Measurements from ENCODE around the gene BRIP1. TPM values are rescaled to one million over a fixed set of nuclear protein-coding genes. Genes with fewer than 3 reads are reported as not detected.

Gene BRIP1
- total and polyA plus RNA-seq, 9 of the 15 experiments (the other 6 are each of a cell fraction or from before 2014, with no cell fraction given): 2.4 to 17.5 (median 11.2) TPM

DNA sequence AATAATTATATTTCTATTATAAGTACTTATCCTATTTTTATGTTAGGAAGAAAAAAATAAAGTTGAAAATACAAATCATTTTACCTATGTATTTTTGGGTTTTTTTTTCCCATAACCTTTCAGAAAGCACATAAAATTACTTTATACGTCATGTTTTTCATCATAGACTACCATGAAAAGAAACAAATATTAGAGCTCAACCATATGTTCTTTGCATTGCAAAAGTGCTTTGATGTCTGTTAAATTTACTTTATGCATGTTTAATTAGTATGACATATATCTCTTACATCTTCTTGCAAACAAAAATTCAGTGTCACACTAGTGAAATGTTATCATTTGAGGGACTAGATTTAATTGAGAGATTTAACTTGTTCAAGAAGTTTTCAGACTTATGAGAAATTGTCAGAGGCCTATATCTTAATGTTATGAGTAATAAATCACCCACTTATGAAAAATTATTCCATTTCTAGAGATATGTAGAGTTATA lies 24.0 kb downstream of the BRIP1 start:
- ChIA-PET POLR2A (interaction anchor here (0.7 to 1.3 kb wide), 3 partner anchors 12 to 203 kb away, joined by 3 to 5 read pairs (median 3); no protein-coding TSS in a partner anchor), CTCF (ENCODE audit: low intra/inter-chr PET ratio) (no interaction called here)
- Histone ChIP-seq H4K20me1 (replicated peaks; ENCODE audit: control insufficient read depth, insufficient read depth, low read length) (no peaks in the 10 kb centered on the region), H3K9me1 (ENCODE audit: control insufficient read depth, insufficient read depth, low read length) (no peaks in the 10 kb centered on the region), H3K9me3 (replicated peaks; ENCODE audit: control insufficient read depth, insufficient read depth, low read depth, low read length) (no peaks in the 10 kb centered on the region), H3K4me2 (ENCODE audit: insufficient read depth, low read length) (no peak overlapping the region), H3K27me3 (ENCODE audit: control insufficient read depth in 2 of 2, insufficient read depth in 2 of 2, low read length in 2 of 2) (no peaks in the 10 kb centered on the region), H3K4me3 (no peak overlapping the region), H3K4me1 (replicated peaks in 1 of 2; ENCODE audit: control insufficient read depth in 2 of 2, insufficient read depth in 2 of 2, low read length in 2 of 2) (no peaks in the 10 kb centered on the region), H3K36me3 (ENCODE audit: control insufficient read depth, insufficient read depth, low read length) (peaks cover 21% of the 10 kb centered on the region; the same call in 2 of the 3 replicates), H3K9ac (ENCODE audit: insufficient read depth in 1 of 2, low read depth in 2 of 2, low read length in 2 of 2) (no peak overlapping the region), H3K79me2 (ENCODE audit: control insufficient read depth, insufficient read depth, low read length) (no peaks in the 10 kb centered on the region), H2AFZ (ENCODE audit: low read depth, low read length) (no peak overlapping the region), H3K27ac (ENCODE audit: extremely low read depth, low read depth, low read length) (no peak overlapping the region)
- DNase-seq (ENCODE audit: extremely low read depth in 1 of 4, low spot score in 3 of 4) (no peak), FAIRE-seq (no peak), ATAC-seq (no peak)
- no TSS peak for BruUV-seq (replicated peaks)
- intact Hi-C loops (cut with micrococcal nuclease): loop anchor here (10.0 kb wide), 2 partner anchors 265 to 425 kb away; no protein-coding TSS in a partner anchor
- in situ Hi-C loops (cut with MboI): loop anchor here (5.0 kb wide), 1 partner anchor 202 kb away; no protein-coding TSS in a partner anchor
- no peak for TF ChIP-seq WHSC1 (IDR thresholded peaks at IDR 0.05; ENCODE audit: low read length)
- TF ChIP-seq, protein P1, sequence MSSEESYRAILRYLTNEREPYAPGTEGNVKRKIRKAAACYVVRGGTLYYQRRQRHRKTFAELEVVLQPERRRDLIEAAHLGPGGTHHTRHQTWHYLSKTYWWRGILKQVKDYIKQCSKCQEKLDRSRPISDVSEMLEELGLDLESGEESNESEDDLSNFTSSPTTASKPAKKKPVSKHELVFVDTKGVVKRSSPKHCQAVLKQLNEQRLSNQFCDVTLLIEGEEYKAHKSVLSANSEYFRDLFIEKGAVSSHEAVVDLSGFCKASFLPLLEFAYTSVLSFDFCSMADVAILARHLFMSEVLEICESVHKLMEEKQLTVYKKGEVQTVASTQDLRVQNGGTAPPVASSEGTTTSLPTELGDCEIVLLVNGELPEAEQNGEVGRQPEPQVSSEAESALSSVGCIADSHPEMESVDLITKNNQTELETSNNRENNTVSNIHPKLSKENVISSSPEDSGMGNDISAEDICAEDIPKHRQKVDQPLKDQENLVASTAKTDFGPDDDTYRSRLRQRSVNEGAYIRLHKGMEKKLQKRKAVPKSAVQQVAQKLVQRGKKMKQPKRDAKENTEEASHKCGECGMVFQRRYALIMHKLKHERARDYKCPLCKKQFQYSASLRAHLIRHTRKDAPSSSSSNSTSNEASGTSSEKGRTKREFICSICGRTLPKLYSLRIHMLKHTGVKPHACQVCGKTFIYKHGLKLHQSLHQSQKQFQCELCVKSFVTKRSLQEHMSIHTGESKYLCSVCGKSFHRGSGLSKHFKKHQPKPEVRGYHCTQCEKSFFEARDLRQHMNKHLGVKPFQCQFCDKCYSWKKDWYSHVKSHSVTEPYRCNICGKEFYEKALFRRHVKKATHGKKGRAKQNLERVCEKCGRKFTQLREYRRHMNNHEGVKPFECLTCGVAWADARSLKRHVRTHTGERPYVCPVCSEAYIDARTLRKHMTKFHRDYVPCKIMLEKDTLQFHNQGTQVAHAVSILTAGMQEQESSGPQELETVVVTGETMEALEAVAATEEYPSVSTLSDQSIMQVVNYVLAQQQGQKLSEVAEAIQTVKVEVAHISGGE (CRISPR knock-in tag; IDR thresholded peaks at IDR 0.05): peak in 1 of 3 experiments; percentile 77; a peak in 2 of 6 replicates
- 94% methylated on average over 1 of the region's 1 CpG for WGBS (ENCODE audit: insufficient coverage, low coverage, missing lambda C conversion rate)
